HTR-8/SVneo (cell line): Measurements from ENCODE around the gene CUEDC2.

Experiments
- DNase-seq: peaks from one replicate; pipeline ENCODE4 v3.0.0; 2011; ENCODE audit warnings: low spot score, mixed read lengths; ENCODE audit not compliant: insufficient read length
- FAIRE-seq: peaks from 2 replicates; lab custom pipeline; 2011; peaks lifted over from hg19 to GRCh38; lab: Jason Lieb, UNC

The CUEDC2 gene

DNA sequence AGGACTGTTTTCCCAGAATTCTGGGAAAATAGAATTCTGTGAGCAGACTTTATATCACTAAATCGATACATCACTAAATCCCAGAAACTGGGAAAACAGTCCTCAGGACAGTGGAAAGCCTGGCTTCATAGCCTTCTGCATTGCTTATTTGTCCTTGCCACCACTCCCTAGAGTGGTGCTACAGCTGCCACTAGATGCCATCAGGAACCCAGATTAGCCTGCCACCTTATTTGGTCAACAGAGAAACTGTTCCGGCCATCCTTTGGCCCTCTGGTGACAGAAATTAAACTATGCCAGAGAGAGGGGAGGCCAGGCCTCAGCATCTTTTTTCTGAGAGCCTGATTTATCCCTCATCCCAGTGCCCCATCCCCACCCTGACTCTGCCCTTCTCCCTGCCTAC lies 56.5 kb downstream of the CUEDC2 start:
- no peak for FAIRE-seq
- DNase-seq = no peak

DNA sequence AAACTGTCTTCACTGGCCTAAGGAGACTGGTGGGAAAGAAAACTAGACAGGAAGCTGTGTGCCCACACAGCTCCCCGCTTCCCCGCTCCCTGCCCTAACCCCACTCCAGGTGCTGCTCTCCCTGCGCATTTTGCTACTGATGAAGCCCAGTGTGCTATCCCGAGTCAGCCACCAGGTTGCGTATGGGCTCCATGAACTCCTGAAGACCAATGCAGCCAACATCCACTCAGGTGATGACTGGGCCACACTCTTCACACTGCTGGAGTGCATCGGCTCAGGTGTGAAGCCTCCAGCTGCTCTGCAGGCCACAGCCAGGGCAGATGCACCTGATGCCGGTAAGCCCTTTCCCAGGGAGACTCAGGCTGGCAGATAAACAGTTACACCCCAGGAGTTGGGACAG lies 57.1 kb downstream of the CUEDC2 start:
- FAIRE-seq (no peak), DNase-seq (no peak)
